Mucosa of descending colon (tissue), 3 donors: ENCODE results near the gene PAPSS1. TPM values are rescaled to one million over a fixed set of nuclear protein-coding genes. Genes with fewer than 3 reads are reported as not detected.

Source experiments
- ATAC-seq: fragments of 200-7000 bp; cut with Tn5 transposase; one replicate; pipeline ENCODE4 v1.9.1; 2020; ENCODE audit warnings: mild to moderate bottlenecking, moderate library complexity
- DNase-seq, 3 donors: peaks; one replicate each; pipeline ENCODE4 v3.0.0-alpha.2; 2020
- H3K36me3 ChIP-seq: fragments of 200-600 bp; one replicate; pipeline ENCODE4 v1.8.0; 2021; ENCODE audit warnings: low read depth, mild to moderate bottlenecking
- H3K4me1 ChIP-seq: fragments of 200-600 bp; one replicate; pipeline ENCODE4 v1.8.0; 2021; ENCODE audit warnings: low read depth, mild to moderate bottlenecking
- H3K4me3 ChIP-seq: fragments of 200-600 bp; one replicate; pipeline ENCODE4 v1.8.0; 2021; ENCODE audit warnings: mild to moderate bottlenecking
- H3K9me3 ChIP-seq: fragments of 200-600 bp; one replicate; pipeline ENCODE4 v1.8.0; 2021; ENCODE audit warnings: mild to moderate bottlenecking
- CTCF ChIP-seq: fragments of 200-600 bp; IDR thresholded peaks from one replicate; pipeline ENCODE4 v1.8.0; 2022; ENCODE audit warnings: antibody characterized with exemption, mild to moderate bottlenecking
- intact Hi-C, 2 donors: fragments of 100-400 bp; cut with DNase I in 1 of 2; cut with micrococcal nuclease in 1 of 2; formaldehyde crosslinking; loops; one replicate each; pipeline versions ENCODE4 v1.11.0 to v1.11.1; 2022; cut with DNase I, micrococcal nuclease
- long read RNA-seq, 2 donors: library from polyadenylated mRNA; unstranded; transcript quantifications; one replicate each; pipeline ENCODE4 v2.0.0, GENCODE V29; 2019 to 2021
- total RNA-seq, 3 donors: library from RNA; stranded (reverse); fragmentation: NEBNext Ultra II Directional in 2 of 3; extraction: Animal tissue kit (Norgen Biotek cat#: 25700) in 2 of 3; gene quantifications; one replicate each; pipeline versions ENCODE4 v1.2.1 to v1.2.4, GENCODE V29; 2021 to 2023
- donor health status: DM: no; HTN: no; CAD: no; lungs with moderate emphysema.
- donor health status: DM: no; HTN: no; CAD: no.
- donor health status: DM: no; HTN: yes; CAD: no.

Gene PAPSS1
- total RNA-seq, result 10 to 100 TPM; 20.3 to 26.8 (median 20.7) TPM
- long read RNA-seq, donor 1, transcript PAPSS1-201 (12 exons, 2,731 nt), result major isoform, 53 of 62 reads
- long read RNA-seq, donor 1, partial matches to known transcripts, result 2 of 62 reads
- long read RNA-seq, donor 1, other reads (novel, unspliced or antisense), result 7 of 62 reads
- long read RNA-seq, donor 2, transcript PAPSS1-201 (12 exons, 2,731 nt), result major isoform, 23 of 25 reads
- long read RNA-seq, donor 2, partial matches to known transcripts, result 0 of 25 reads
- long read RNA-seq, donor 2, other reads (novel, unspliced or antisense), result 2 of 25 reads

- ATAC-seq, result peak; percentile 96
- intact Hi-C loops, result no loop called here
- H3K9me3 ChIP-seq, result no peaks in the 10 kb centered on the region
- no peaks in the 10 kb centered on the region for H3K36me3 ChIP-seq
- TF ChIP-seq CTCF, result no peak
- peaks cover 7% of the 10 kb centered on the region for H3K4me1 ChIP-seq
- peak; percentile 99 for DNase-seq
- peak within 1 kb of the TSS; percentile 86 for H3K4me3 ChIP-seq
Measured at GRCh38 chr4:107719922-107720722, at the start of gene PAPSS1. Gene PAPSS1 (minus strand): TSS chr4:107720234. CDS start chr4:107720179, 55 bp downstream.

GRCh38 chr4:107760281-107760947 lies 40.4 kb upstream of the PAPSS1 start:
- H3K4me1 ChIP-seq, result no peaks in the 10 kb centered on the region
- H3K9me3 ChIP-seq, result no peaks in the 10 kb centered on the region
- peak; percentile 23 for TF ChIP-seq CTCF
- DNase-seq (peak in 2 of 3 donors; percentile 76 to 79), ATAC-seq (peak; percentile 94)
- no peaks in the 10 kb centered on the region for H3K36me3 ChIP-seq
- H3K4me3 ChIP-seq, result no peak overlapping the region
- intact Hi-C loops, result no loop called here

- no peak for ATAC-seq
- intact Hi-C loops, result loop anchor here (5.0 kb wide), 2 partner anchors 154 to 159 kb away; no protein-coding TSS in a partner anchor
- DNase-seq, result no peak
- Histone ChIP-seq H3K4me1 (no peaks in the 10 kb centered on the region), H3K36me3 (no peaks in the 10 kb centered on the region), H3K9me3 (no peaks in the 10 kb centered on the region), H3K4me3 (no peak overlapping the region)
- TF ChIP-seq CTCF, result peak; percentile 11
Measured at GRCh38 chr4:107757864-107758476, 37.9 kb upstream of the PAPSS1 start.

- no peak for TF ChIP-seq CTCF
- no peak for DNase-seq
- Histone ChIP-seq H3K36me3 (no peaks in the 10 kb centered on the region), H3K4me1 (no peaks in the 10 kb centered on the region), H3K4me3 (no peak overlapping the region), H3K9me3 (no peaks in the 10 kb centered on the region)
- intact Hi-C loops, result loop anchor here (5.0 kb wide), 2 partner anchors 155 to 160 kb away; no protein-coding TSS in a partner anchor
- ATAC-seq, result no peak
Measured at GRCh38 chr4:107757283-107757682, 37.2 kb upstream of the PAPSS1 start.

GRCh38 chr4:107755841-107756356 lies 35.9 kb upstream of the PAPSS1 start:
- no peak for DNase-seq
- no peak for ATAC-seq
- Histone ChIP-seq H3K4me1 (no peaks in the 10 kb centered on the region), H3K36me3 (no peaks in the 10 kb centered on the region), H3K9me3 (no peaks in the 10 kb centered on the region), H3K4me3 (no peak overlapping the region)
- intact Hi-C loops, result loop anchor here (5.0 kb wide), 2 partner anchors 156 to 161 kb away; no protein-coding TSS in a partner anchor
- no peak for TF ChIP-seq CTCF
